SU-DHL-6 (cell line): ENCODE results near the gene FOXC1.

Experiments used
- H2AFZ ChIP-seq: fragments of 200-600 bp; sonication (generic); 2 replicates; pipeline ENCODE4 v1.6.1; 2014; ENCODE audit warnings: low read depth, mild to moderate bottlenecking, moderate library complexity, mixed read lengths, antibody characterized with exemption, low read length; ENCODE audit not compliant: severe bottlenecking
- H3F3A ChIP-seq: fragments of 200-600 bp; shearing (Covaris generic); 2 replicates; pipeline ENCODE4 v1.6.0; 2016; ENCODE audit warnings: antibody characterized with exemption, mild to moderate bottlenecking; ENCODE audit not compliant: insufficient read depth
- H3K27ac ChIP-seq: fragments of 200-600 bp; sonication (generic); 2 replicates; pipeline ENCODE4 v1.5.1; 2016; ENCODE audit warnings: low read depth, mild to moderate bottlenecking, low read length, moderate library complexity, mixed read lengths
- H3K27me3 ChIP-seq: fragments of 200-600 bp; sonication (generic), shearing (Covaris generic); 2 replicates; pipeline ENCODE4 v1.6.0; 2014; ENCODE audit warnings: mild to moderate bottlenecking, low read length
- H3K36me3 ChIP-seq: fragments of 200-600 bp; sonication (generic); 2 replicates; pipeline ENCODE4 v1.6.1; 2014; ENCODE audit warnings: mild to moderate bottlenecking, low read length, mixed read lengths
- H3K4me2 ChIP-seq: fragments of 300-600, 200-600 bp; shearing (Covaris generic), sonication (generic); 2 replicates; pipeline ENCODE4 v1.6.0; 2014; ENCODE audit warnings: low read length, low read depth, mild to moderate bottlenecking; ENCODE audit not compliant: poor library complexity, severe bottlenecking
- H3K4me3 ChIP-seq: fragments of 200-600 bp; sonication (generic); 2 replicates; pipeline ENCODE4 v1.5.1; 2014; ENCODE audit warnings: antibody characterized with exemption, low read length, mild to moderate bottlenecking, mixed read lengths; ENCODE audit not compliant: insufficient read depth, poor library complexity, severe bottlenecking
- H3K79me2 ChIP-seq: fragments of 200-600 bp; sonication (generic); 2 replicates; pipeline ENCODE4 v1.6.1; 2014; ENCODE audit warnings: mild to moderate bottlenecking, low read length, moderate library complexity; ENCODE audit not compliant: insufficient read depth
- H3K9ac ChIP-seq: fragments of 200-600 bp; sonication (generic); 2 replicates; pipeline ENCODE4 v1.7.0; 2014; ENCODE audit warnings: mild to moderate bottlenecking, low read length
- H3K9me2 ChIP-seq: fragments of 200-600 bp; sonication (generic); replicated peaks from 2 replicates; pipeline ENCODE4 v1.6.1; 2014; ENCODE audit warnings: low read length; ENCODE audit not compliant: insufficient read depth
- H3K9me3 ChIP-seq: fragments of 200-600 bp; sonication (generic); 2 replicates; pipeline ENCODE4 v1.6.1; 2014; ENCODE audit warnings: low read length, mixed read lengths; ENCODE audit not compliant: insufficient read depth
- H4K20me1 ChIP-seq: fragments of 200-600 bp; sonication (generic); 2 replicates; pipeline ENCODE4 v1.6.1; 2014; ENCODE audit warnings: low read depth, mild to moderate bottlenecking, antibody characterized with exemption, low read length, moderate library complexity, mixed read lengths
- EZH2phosphoT487 ChIP-seq: fragments of 200-600 bp; sonication (generic), shearing (Covaris generic); conservative IDR thresholded peaks from 2 replicates; pipeline ENCODE4 v1.6.1; 2018; ENCODE audit warnings: mild to moderate bottlenecking, antibody characterized with exemption, low read length, moderate library complexity, mixed read lengths
- TF ChIP-seq, protein P1 (sequence below): fragments of 200-600 bp; sonication (generic); IDR thresholded peaks from one replicate; pipeline ENCODE4 v1.5.1; 2017; ENCODE audit warnings: antibody characterized with exemption, mild to moderate bottlenecking, low read length, moderate library complexity; ENCODE audit not compliant: insufficient read depth, poor library complexity, severe bottlenecking

FOXC1 gene

DNA sequence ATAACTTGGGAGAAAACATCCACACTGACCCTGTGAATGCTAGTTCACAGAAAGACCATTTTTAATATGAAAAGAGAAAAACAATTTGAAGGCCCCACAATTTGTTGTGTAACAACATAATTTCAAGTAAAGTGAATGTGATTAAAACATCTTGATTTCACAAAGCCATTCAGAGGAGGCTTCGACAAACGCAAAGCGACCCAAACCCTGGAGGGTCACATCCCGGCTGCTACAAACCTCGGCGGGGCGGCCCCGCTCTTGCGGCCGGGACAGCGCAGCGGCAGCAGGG lies 14.0 kb downstream of the FOXC1 start:
- Histone ChIP-seq H3K4me2 (no peak overlapping the region), H3K36me3 (no peaks in the 10 kb centered on the region), H3K9me2 (no peaks in the 10 kb centered on the region), H3K27me3 (no peaks in the 10 kb centered on the region), H4K20me1 (no peaks in the 10 kb centered on the region), H3K27ac (no peak overlapping the region), H2AFZ (no peak overlapping the region), H3K79me2 (no peaks in the 10 kb centered on the region), H3K4me3 (no peak overlapping the region), H3K9ac (no peak overlapping the region), H3F3A (no peaks in the 10 kb centered on the region), H3K9me3 (no peaks in the 10 kb centered on the region)
- TF ChIP-seq, protein P1, sequence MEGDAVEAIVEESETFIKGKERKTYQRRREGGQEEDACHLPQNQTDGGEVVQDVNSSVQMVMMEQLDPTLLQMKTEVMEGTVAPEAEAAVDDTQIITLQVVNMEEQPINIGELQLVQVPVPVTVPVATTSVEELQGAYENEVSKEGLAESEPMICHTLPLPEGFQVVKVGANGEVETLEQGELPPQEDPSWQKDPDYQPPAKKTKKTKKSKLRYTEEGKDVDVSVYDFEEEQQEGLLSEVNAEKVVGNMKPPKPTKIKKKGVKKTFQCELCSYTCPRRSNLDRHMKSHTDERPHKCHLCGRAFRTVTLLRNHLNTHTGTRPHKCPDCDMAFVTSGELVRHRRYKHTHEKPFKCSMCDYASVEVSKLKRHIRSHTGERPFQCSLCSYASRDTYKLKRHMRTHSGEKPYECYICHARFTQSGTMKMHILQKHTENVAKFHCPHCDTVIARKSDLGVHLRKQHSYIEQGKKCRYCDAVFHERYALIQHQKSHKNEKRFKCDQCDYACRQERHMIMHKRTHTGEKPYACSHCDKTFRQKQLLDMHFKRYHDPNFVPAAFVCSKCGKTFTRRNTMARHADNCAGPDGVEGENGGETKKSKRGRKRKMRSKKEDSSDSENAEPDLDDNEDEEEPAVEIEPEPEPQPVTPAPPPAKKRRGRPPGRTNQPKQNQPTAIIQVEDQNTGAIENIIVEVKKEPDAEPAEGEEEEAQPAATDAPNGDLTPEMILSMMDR, result no peak
- TF ChIP-seq EZH2phosphoT487, result no peak

DNA sequence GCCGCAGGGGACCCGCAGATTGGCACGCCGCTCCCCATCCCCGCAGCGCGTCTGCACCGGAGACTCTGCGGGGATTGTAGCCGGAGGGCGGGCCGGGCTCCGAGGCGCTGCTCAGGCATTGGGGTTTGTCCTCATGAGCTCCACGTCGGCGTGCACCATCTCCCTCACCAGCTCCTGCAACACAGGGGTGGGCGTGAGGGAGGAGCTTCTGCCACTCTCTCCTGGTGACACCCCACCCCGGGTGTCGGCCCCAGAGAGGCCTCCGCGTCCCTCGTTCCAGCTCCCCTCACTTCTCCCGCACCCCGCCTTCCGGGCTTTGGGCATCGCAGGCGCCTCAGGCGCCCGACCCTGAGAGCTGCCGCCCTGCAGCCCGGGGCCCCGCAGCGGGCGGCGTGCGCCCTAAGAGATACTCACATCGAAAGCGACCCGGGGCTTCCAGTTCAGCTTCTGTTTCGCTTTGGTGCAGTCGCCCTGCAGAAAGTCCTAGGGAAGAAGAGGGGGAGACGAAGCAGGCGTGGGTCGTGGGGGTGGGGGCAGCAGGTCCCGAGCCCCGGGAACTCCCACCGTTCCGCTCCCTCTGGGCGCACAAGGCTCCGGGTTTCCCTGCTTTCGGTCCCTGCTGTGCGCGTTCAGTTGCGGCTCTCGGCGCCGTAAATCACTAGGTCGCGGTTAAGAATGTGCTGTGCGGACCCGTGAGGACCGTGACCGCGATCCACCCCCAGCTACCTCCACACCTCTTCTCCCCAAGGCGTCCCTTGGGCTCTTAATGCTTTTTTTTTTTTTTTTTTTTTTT lies 14.5 kb downstream of the FOXC1 start:
- H3F3A ChIP-seq, result no peaks in the 10 kb centered on the region
- no peak overlapping the region for H3K4me2 ChIP-seq
- H3K9me2 ChIP-seq, result no peaks in the 10 kb centered on the region
- H3K9me3 ChIP-seq, result no peaks in the 10 kb centered on the region
- H3K9ac ChIP-seq, result no peak overlapping the region
- no peak overlapping the region for H2AFZ ChIP-seq
- H4K20me1 ChIP-seq, result no peaks in the 10 kb centered on the region
- no peaks in the 10 kb centered on the region for H3K27me3 ChIP-seq
- no peak overlapping the region for H3K4me3 ChIP-seq
- H3K79me2 ChIP-seq, result no peaks in the 10 kb centered on the region
- H3K36me3 ChIP-seq, result no peaks in the 10 kb centered on the region
- TF ChIP-seq EZH2phosphoT487, result no peak
- TF ChIP-seq, protein P1, result no peak
- no peak overlapping the region for H3K27ac ChIP-seq

DNA sequence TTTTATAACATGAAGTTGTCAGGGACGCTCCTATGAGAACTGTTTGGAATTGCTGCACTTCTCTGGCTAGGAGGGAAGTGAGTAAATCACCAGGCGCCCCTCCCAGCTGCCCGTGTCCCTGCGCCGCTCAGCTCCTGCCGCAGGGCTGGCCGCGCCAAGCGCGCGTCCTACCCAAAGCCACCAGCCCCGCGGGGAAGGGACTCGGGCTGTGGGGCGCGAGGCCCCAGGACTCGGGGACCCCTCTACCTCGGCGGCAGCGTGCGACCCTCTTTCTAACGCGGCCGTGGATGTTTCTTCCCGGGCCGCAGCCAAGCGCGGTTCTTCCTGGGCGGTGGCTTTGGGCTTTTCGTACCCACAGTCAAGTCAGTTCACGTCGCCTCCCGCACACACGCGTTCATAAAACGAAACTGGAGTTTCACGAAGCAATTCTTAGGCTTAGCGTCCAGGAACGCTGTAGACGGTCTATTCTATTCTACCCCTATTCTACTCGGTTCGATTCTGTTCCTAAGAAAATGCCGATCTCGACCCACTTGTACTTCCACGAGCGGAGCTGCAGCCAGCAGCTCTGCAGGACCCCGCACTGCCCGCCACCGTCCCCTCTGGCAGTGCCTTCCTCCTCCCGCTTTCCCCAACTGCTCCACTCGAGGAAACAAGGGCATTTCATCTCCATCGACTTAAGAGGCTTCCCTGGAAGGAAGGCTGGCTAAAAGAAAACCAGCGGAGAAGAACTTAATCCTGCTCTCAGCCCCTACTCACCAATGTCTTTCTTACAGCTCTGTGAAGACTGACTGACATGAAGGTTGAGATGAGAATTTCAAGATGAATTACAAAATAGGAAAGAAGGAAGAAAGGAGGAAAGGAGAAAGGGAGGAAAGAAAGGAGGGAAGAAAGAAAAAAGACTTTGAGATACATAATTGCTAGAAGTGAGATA lies 15.4 kb downstream of the FOXC1 start:
- Histone ChIP-seq H3F3A (no peaks in the 10 kb centered on the region), H3K9me3 (no peaks in the 10 kb centered on the region), H3K79me2 (no peaks in the 10 kb centered on the region), H3K36me3 (no peaks in the 10 kb centered on the region), H3K9me2 (no peaks in the 10 kb centered on the region), H2AFZ (no peak overlapping the region), H4K20me1 (no peaks in the 10 kb centered on the region), H3K9ac (no peak overlapping the region), H3K27ac (no peak overlapping the region), H3K4me3 (no peak overlapping the region), H3K4me2 (no peak overlapping the region), H3K27me3 (no peaks in the 10 kb centered on the region)
- TF ChIP-seq, protein P1, result no peak
- TF ChIP-seq EZH2phosphoT487, result no peak
